T47D (cell line): Measurements from ENCODE around the gene LTBP1.

Source experiments
- DNase-seq, 2 experiments: peaks; one replicate each; pipeline versions ENCODE4 v3.0.0 to v3.0.0-alpha.2; 2011 to 2012; ENCODE audit warnings: low read depth in 1 of 2, low spot score in 1 of 2
- JUND ChIP-seq: IDR thresholded peaks from 2 replicates; pipeline ENCODE4 v1.6.1; 2012; ENCODE audit warnings: low read depth
- in situ Hi-C: cut with HindIII; loops from 2 replicates; pipeline ENCODE4 v1.10.0; 2016; ENCODE audit warnings: low sequenced_read_pairs, low pct_unique_long_range_greater_than_20kb

Gene LTBP1

DNA sequence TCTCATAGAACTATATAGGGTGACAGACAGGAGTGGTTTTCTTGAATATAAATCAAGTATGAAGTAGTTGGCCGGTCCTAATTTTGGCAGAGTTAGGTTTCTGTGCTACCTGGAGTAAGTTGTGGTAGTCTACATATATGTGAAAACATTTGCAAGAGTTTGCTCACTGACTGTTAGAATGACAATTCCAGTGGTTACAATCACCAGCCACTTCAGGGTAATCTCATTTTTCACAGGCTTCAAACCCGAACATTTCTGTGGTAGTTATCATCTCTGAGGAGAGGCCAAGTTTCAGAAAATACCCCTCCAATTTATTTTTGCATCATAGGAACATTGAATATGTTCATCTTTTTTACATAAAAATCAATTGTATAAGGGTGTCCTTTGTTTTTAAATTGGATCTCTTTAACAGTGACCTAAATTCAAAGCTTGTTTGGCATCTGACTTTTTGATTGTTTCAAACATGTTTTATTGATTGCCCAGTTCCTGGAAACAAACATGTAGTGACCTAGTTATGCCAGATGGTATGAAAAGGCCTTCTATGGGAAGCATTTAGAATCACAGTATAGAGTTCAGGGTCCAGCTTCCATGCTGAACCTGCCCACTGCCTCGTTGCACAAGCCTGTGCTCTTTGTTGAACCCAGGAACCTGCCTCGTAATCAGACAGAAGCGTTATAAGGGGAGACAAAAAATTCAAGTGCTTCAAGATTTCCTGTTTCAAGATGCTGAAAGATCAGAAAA lies 250.6 kb downstream of the LTBP1 start:
- in situ Hi-C loops, result no loop called here
- TF ChIP-seq JUND, result no peak
- DNase-seq, result no peak

DNA sequence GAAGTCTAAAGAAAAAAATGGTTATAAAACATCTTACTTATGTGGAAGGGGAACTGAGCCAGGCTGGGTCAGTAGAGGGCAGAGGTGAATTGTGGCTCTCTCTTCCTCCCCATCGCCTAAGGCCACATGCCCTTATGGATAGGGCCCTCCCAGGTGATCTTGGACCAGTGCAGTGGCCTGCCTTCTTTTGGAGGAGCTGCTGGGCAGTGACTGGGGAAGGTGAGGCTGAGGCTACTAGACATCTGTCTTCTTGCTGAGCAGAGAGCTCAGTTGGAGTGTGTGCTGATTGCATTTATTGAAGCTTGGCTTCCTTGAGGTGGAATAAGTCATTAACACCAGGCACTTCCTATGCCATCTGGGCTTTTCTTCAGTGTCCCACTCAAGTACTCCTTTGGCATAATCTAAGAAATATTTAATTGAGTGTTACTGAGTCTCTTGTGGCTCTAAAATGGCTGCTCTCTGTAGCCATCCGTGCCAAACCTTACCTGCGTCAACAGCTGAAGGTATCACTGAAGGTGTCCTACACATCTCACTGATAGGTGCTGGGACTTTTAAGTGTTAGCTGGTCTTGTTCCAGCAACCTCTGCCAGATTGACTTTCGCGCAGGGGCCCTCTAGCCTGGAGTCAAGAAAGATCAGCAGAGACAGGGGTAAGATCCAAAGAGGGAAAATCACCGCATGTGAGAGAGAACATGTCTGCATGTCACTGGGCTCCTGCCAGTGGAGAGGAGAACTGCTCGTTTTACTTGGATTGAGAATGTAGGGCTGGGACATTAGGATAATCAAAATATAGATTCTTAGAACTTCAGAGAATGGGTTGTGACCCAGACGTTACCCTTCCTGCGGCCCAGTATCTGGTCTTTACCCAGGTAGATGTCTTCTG lies 256.1 kb downstream of the LTBP1 start:
- in situ Hi-C loops, result no loop called here
- no peak for DNase-seq
- TF ChIP-seq JUND, result no peak

DNA sequence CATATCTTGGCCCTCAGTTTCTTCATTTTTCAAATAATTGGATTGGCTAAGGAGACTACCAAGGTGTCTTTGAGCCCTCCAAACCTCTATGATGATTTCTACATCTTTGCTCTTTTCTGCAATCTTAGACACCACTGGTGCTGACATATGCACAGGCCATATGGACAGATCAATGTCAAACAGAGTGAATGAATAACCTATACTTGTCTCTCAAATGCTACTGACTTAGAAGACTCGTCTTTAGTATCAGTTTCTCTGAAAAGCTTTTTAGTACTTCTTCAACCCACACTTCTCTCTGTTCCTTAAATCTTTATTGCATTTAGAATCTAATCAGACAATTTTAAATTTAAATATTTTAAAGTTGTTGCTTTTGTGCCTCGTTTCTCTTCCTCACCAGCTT lies 258.2 kb downstream of the LTBP1 start:
- no peak for DNase-seq
- in situ Hi-C loops, result no loop called here
- TF ChIP-seq JUND, result no peak

DNA sequence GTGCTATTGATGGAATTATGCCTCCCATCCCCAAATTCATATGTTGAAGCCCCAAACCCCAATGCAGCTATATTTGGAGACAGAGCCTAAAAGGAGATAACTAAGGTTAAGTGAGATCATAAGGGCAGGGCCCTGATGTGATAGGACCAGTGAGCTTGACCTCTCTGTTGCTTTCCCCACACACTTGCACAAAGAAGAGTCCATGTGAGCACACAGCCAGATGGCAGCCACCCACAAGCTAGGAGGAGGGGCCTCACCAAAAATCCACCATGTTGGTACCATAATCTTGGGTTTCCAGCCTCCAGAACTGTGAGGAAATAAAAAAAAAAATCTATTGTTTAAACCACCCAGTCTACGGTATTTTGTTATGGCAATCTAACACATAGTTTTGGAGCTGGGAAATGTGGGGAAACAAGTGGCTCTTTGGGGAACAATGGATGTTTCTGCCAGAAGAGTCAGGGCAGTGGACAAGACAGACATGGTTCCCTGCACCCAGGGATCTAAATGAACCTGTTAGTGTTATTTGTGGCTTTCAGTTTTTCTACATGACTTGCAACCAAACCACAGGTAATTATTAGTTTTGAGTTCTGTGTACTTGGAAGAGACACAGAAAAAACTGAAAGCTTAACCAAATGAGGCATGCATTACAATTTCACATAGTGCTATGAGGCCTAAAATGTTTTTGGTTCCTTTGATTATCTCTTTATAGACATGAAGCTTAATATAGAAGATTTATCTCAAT lies 259.1 kb downstream of the LTBP1 start:
- in situ Hi-C loops, result no loop called here
- DNase-seq, result no peak

DNA sequence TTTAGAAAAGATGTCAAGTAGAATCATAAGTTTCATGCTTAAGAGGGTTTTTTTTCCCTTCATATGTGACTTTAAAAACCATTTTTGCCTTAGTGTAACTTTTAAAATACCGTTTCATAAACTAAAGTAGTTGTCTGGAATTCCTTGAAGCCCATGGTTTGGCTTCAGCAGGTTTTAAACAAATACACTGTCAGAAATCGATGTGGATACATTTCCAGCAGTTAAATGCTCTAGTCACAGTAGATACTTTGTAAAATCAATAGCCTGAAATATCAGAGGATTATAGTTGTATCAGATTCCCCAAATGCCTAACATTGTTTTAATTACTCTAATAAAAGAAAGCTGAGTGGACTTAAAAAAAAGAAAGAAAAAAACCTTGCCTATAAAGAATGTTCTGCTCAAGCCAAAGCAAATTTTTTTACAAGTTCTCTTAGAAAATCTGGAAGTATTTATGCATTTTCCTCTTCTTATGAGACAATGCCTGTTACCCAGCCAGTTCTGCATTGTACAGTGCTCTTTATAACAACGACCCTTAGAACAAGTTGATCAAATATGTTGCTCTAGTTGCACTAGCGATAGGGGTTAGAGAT lies 260.5 kb downstream of the LTBP1 start:
- in situ Hi-C loops, result no loop called here
- TF ChIP-seq JUND, result no peak
- DNase-seq, result no peak

More for the DNA sequence above, 259.1 kb downstream of the LTBP1 start:
- TF ChIP-seq JUND, result no peak

DNA sequence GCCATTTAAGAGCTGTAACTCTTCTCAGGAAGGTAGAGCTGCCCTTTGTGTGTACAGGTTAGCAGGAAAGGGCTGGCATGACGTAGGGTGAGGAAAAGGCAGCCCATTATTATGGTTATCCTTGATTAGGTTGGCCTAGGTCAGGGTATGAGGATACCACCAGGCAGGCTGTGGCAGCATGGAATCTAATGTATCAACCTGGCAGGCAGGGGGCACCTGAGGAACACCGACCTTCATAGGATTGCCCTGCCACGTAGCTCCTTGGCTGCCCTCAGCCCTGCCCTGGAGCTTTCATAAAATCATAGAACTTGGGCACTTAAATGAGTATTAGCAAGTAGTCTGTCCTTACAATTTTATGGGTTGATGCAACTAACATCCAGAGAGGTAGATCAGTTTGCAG lies 261.6 kb downstream of the LTBP1 start:
- no peak for TF ChIP-seq JUND

DNA sequence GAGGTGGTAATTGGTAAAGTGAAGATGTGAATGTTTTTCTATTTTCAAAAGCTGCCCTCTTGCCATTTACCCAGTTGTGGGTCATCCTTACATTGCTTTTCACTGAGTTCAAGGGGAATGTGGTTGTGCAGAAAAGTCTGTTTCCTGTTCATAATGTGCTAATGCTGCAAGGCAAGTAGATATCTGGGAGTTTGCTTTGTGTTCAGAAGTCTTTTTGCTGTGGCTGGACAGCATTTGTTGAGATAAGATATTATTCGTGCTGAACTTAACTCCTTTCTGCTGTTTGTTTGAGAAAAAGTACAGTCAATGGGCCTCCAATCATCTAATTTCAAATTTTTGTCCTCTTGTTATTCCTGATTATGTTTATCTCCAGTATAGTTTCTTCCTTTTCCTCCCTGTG lies 263.2 kb downstream of the LTBP1 start:
- in situ Hi-C loops, result no loop called here
- no peak for TF ChIP-seq JUND
- DNase-seq, result no peak

More for the DNA sequence above, 261.6 kb downstream of the LTBP1 start:
- in situ Hi-C loops, result no loop called here
- no peak for DNase-seq

DNA sequence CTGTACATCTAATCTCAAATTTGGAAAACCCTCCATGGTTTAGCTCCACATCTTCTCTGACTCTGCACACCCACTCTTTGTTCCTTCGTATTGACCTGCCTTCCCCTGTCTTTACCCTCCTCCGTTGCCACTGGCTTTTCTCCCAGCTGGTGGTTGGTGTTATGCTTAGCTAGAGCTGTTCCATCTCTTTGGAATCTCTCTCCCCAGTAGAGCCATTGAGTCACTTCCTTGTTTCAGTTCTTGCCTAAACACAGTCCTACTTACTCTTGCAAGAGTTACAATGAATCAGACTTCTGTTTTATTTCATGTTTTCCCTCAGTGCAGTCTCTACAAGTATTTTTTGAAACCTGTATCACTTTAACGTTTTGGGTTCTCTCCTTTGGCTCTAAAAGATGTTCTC lies 263.9 kb downstream of the LTBP1 start:
- no peak for DNase-seq
- in situ Hi-C loops, result no loop called here
- no peak for TF ChIP-seq JUND

DNA sequence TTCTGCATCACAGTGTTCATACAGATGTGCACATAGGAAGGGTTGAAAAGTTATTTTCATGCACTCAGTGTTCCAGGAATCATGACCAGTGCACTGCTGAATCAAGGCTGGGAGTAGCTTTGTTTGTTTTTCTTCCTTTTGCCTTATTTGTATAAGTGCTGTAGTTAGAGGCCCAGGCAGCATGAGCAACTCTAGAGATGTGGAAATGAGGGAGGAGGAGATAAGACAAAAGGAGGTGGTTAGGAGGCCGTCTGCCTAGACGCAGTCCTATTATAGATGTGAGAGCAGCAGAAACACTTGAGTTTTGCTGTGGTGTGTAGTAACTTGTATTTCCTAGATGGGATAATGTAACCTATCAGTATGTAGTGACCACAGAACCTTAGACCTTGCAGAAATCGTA lies 265.4 kb downstream of the LTBP1 start:
- TF ChIP-seq JUND, result no peak
- in situ Hi-C loops, result no loop called here
- no peak for DNase-seq

DNA sequence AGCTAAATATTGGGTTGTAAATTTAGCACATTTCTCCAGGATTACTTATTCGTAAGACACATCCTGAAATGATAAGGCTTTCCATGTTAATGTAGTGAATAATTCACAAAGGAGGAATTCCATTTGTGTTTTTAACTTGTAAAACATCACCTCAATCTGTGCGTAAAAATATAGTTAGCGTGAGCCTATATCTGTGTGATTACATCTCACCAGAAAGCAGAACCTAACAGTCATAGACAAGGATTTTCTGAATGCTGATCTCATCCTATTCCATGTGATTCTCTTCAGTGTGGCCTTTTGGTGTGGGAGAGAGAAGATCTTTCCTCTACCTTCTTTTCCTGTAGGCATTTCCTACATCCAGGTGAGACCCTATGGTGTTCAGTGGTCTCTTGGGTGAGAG lies 266.5 kb downstream of the LTBP1 start:
- DNase-seq, result no peak
- no peak for TF ChIP-seq JUND
- in situ Hi-C loops, result no loop called here

DNA sequence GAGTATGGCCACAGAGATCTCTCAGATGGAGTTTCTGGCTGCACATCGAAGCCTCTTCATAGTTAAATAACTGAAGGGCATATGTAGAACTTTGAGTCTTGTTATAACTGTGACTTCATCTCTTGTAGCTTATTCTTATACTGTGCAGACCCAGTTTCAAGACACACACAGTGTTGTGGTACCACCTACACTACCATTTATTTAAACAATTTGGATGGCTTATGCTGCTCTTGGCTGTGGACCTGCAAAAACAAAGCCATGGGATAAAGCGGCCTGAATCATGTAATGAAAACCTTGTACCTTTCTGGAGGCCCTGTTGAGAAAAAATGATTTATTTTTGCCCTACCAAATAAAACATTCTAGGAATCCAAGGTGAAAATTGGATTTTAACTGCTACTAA lies 266.9 kb downstream of the LTBP1 start:
- DNase-seq, result no peak
- no peak for TF ChIP-seq JUND
- in situ Hi-C loops, result no loop called here

DNA sequence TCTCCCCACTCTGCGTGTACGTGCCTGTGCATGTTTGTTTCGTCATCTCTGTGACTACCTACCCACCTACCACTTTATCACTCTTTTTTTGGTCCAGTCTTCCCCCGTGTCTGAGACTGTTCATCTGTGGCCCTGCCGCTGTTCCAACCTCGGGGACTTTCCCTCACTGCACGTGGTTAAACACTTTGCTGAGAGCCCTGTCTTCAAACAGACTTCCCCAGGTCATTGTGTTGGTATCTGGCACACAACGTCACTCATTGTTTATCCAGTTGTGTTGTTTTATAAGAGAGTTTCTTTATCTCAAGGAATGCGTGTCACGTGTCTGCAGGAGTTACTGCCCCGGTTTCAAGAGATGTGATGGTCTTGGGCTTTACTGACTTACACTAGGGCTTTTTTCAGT lies 267.7 kb downstream of the LTBP1 start:
- no peak for TF ChIP-seq JUND
- in situ Hi-C loops, result no loop called here

More for the DNA sequence above, 267.7 kb downstream of the LTBP1 start:
- no peak for DNase-seq
